Measurements from ENCODE around the gene NRP1.

The NRP1 gene

GRCh38 chr10:33231621-33232350 is 102.7 kb downstream of the NRP1 start:
- Histone ChIP-seq H3K36me3 (no peaks in the 10 kb centered on the region), H3K27me3 (ENCODE audit: insufficient read depth, low read depth, severe bottlenecking) (no peaks in the 10 kb centered on the region), H3K27ac (no peak overlapping the region), H3K4me3 (ENCODE audit: low read depth, low read length) (no peak overlapping the region), H3K9me3 (ENCODE audit: severe bottlenecking) (no peaks in the 10 kb centered on the region)
- no peak for TF ChIP-seq CTCF (IDR thresholded peaks at IDR 0.05; ENCODE audit: low read depth, low read length)
- DNase-seq: no peak

- Histone ChIP-seq H3K27me3 (ENCODE audit: insufficient read depth, low read depth, severe bottlenecking) (no peaks in the 10 kb centered on the region), H3K36me3 (no peaks in the 10 kb centered on the region), H3K9me3 (ENCODE audit: severe bottlenecking) (no peaks in the 10 kb centered on the region), H3K27ac (no peak overlapping the region), H3K4me3 (ENCODE audit: low read depth, low read length) (no peak overlapping the region)
- no peak for TF ChIP-seq CTCF (IDR thresholded peaks at IDR 0.05; ENCODE audit: low read depth, low read length)
- DNase-seq: no peak
These were observed 104.6 kb downstream of the NRP1 start for GRCh38 chr10:33229949-33230267.

GRCh38 chr10:33229252-33229948 is 105.1 kb downstream of the NRP1 start:
- DNase-seq: no peak
- Histone ChIP-seq H3K9me3 (ENCODE audit: severe bottlenecking) (no peaks in the 10 kb centered on the region), H3K27me3 (ENCODE audit: insufficient read depth, low read depth, severe bottlenecking) (no peaks in the 10 kb centered on the region), H3K36me3 (no peaks in the 10 kb centered on the region), H3K4me3 (ENCODE audit: low read depth, low read length) (no peak overlapping the region), H3K27ac (no peak overlapping the region)
- TF ChIP-seq CTCF (IDR thresholded peaks at IDR 0.05; ENCODE audit: low read depth, low read length): no peak

GRCh38 chr10:33228426-33228825 is 106.0 kb downstream of the NRP1 start:
- no peak overlapping the region for H3K27ac ChIP-seq
- H3K4me3 ChIP-seq (ENCODE audit: low read depth, low read length): no peak overlapping the region
- TF ChIP-seq CTCF (IDR thresholded peaks at IDR 0.05; ENCODE audit: low read depth, low read length): no peak
- H3K27me3 ChIP-seq (ENCODE audit: insufficient read depth, low read depth, severe bottlenecking): no peaks in the 10 kb centered on the region
- no peaks in the 10 kb centered on the region for H3K36me3 ChIP-seq
- no peaks in the 10 kb centered on the region for H3K9me3 ChIP-seq (ENCODE audit: severe bottlenecking)
- no peak for DNase-seq

- no peak for TF ChIP-seq CTCF (IDR thresholded peaks at IDR 0.05; ENCODE audit: low read depth, low read length)
- Histone ChIP-seq H3K4me3 (ENCODE audit: low read depth, low read length) (no peak overlapping the region), H3K27ac (no peak overlapping the region), H3K27me3 (ENCODE audit: insufficient read depth, low read depth, severe bottlenecking) (no peaks in the 10 kb centered on the region), H3K36me3 (no peaks in the 10 kb centered on the region), H3K9me3 (ENCODE audit: severe bottlenecking) (no peaks in the 10 kb centered on the region)
- no peak for DNase-seq
These were observed 107.0 kb downstream of the NRP1 start for GRCh38 chr10:33227489-33227888.

All from WERI-Rb-1 (cell line).